Activated T-cell treated with anti-CD3 and anti-CD28 coated beads, Interleukin-2, amount 50 U/mL, for 4 hours (primary cell): ENCODE measurements around the gene ZNF101. TPM values are rescaled to one million over a fixed set of nuclear protein-coding genes. Genes with fewer than 3 reads are reported as not detected.
A peak's percentile ranks its signal among the peaks of the same experiment; 100 is the strongest.
"Not testable (repeated sequence)": the region's sequence is repeated elsewhere in the genome, so short reads cannot be mapped to it uniquely, and the experiment has no call there.

Source experiments
- ATAC-seq, 2 donors: fragments of 200-7000 bp; cut with Tn5 transposase; one replicate each; pipeline ENCODE4 v1.10.0; 2021
- DNase-seq: peaks from one replicate; pipeline ENCODE4 v3.0.0-alpha.2; 2020
- H3K27me3 Mint-ChIP-seq: one replicate; pipeline ENCODE4 v1.8.0; 2021; ENCODE audit warnings: low read depth, mixed read lengths
- H3K36me3 Mint-ChIP-seq: one replicate; pipeline ENCODE4 v1.8.0; 2022; ENCODE audit warnings: mixed read lengths; ENCODE audit not compliant: insufficient read depth
- H3K4me1 Mint-ChIP-seq: one replicate; pipeline ENCODE4 v1.8.0; 2021; ENCODE audit warnings: low read depth, mixed read lengths
- H3K4me3 Mint-ChIP-seq: one replicate; pipeline ENCODE4 v1.8.0; 2021; ENCODE audit warnings: mild to moderate bottlenecking, moderate library complexity, mixed read lengths
- H3K9me3 Mint-ChIP-seq: one replicate; pipeline ENCODE4 v1.8.0; 2021; ENCODE audit warnings: mixed read lengths
- total RNA-seq, 3 donors: library from RNA; stranded (reverse); gene quantifications; one replicate each; pipeline ENCODE4 v1.2.1, GENCODE V29; 2021

The ZNF101 gene
- total RNA-seq, 3 donors from 2014 or later, result 29.2 to 33.2 (median 29.4) TPM

GRCh38 chr19:19696386-19696785 lies 27.7 kb downstream of the ZNF101 start:
- DNase-seq (no peak), ATAC-seq (no peak)
- Mint-ChIP-seq H3K36me3 (peaks cover 5% of the 10 kb centered on the region), H3K4me1 (peaks cover 1% of the 10 kb centered on the region), H3K27me3 (no peaks in the 10 kb centered on the region), H3K9me3 (peaks cover 17% of the 10 kb centered on the region), H3K4me3 (no peak overlapping the region)

GRCh38 chr19:19697589-19697988 lies 28.9 kb downstream of the ZNF101 start:
- DNase-seq, result no peak
- Mint-ChIP-seq H3K27me3 (no peaks in the 10 kb centered on the region), H3K4me1 (peaks cover 1% of the 10 kb centered on the region), H3K36me3 (peaks cover 5% of the 10 kb centered on the region), H3K9me3 (peaks cover 17% of the 10 kb centered on the region), H3K4me3 (no peak overlapping the region)
- ATAC-seq, result no peak

GRCh38 chr19:19700493-19700892 lies 31.9 kb downstream of the ZNF101 start:
- H3K4me1 Mint-ChIP-seq, ATAC-seq, H3K4me3 Mint-ChIP-seq, H3K27me3 Mint-ChIP-seq, DNase-seq: not testable (repeated sequence)
- H3K36me3 Mint-ChIP-seq, result peaks cover 13% of the 10 kb centered on the region
- peaks cover 25% of the 10 kb centered on the region for H3K9me3 Mint-ChIP-seq

- no peak for ATAC-seq
- H3K4me3 Mint-ChIP-seq, result no peak overlapping the region
- peaks cover 22% of the 10 kb centered on the region for H3K36me3 Mint-ChIP-seq
- H3K4me1 Mint-ChIP-seq, result no peaks in the 10 kb centered on the region
- H3K27me3 Mint-ChIP-seq, result no peaks in the 10 kb centered on the region
- H3K9me3 Mint-ChIP-seq, result peaks cover 40% of the 10 kb centered on the region
- no peak for DNase-seq
These were observed 36.2 kb downstream of the ZNF101 start for GRCh38 chr19:19704836-19705235.

GRCh38 chr19:19710506-19710905 lies 41.9 kb downstream of the ZNF101 start:
- DNase-seq, result no peak
- Mint-ChIP-seq H3K4me3 (no peak overlapping the region), H3K27me3 (no peaks in the 10 kb centered on the region), H3K4me1 (no peaks in the 10 kb centered on the region), H3K9me3 (peaks cover 33% of the 10 kb centered on the region), H3K36me3 (peaks cover 56% of the 10 kb centered on the region)
- no peak for ATAC-seq

GRCh38 chr19:19711306-19711933 lies 42.8 kb downstream of the ZNF101 start:
- Mint-ChIP-seq H3K4me3 (no peak overlapping the region), H3K4me1 (no peaks in the 10 kb centered on the region), H3K9me3 (peaks cover 34% of the 10 kb centered on the region), H3K27me3 (no peaks in the 10 kb centered on the region), H3K36me3 (peaks cover 59% of the 10 kb centered on the region)
- DNase-seq (no peak), ATAC-seq (no peak)

- DNase-seq (no peak), ATAC-seq (no peak)
- Mint-ChIP-seq H3K27me3 (no peaks in the 10 kb centered on the region), H3K36me3 (peaks cover 64% of the 10 kb centered on the region), H3K4me3 (no peak overlapping the region), H3K9me3 (peaks cover 31% of the 10 kb centered on the region), H3K4me1 (no peaks in the 10 kb centered on the region)
These were observed 43.5 kb downstream of the ZNF101 start for GRCh38 chr19:19711934-19712828.

- no peak for ATAC-seq
- peaks cover 56% of the 10 kb centered on the region for H3K9me3 Mint-ChIP-seq
- no peaks in the 10 kb centered on the region for H3K27me3 Mint-ChIP-seq
- peaks cover 66% of the 10 kb centered on the region for H3K36me3 Mint-ChIP-seq
- DNase-seq, result no peak
- no peak overlapping the region for H3K4me3 Mint-ChIP-seq
- H3K4me1 Mint-ChIP-seq, result peaks cover 4% of the 10 kb centered on the region
These were observed 51.2 kb downstream of the ZNF101 start for GRCh38 chr19:19719798-19720197.

GRCh38 chr19:19721896-19722295 lies 53.3 kb downstream of the ZNF101 start:
- no peak overlapping the region for H3K4me3 Mint-ChIP-seq
- DNase-seq (no peak), ATAC-seq (no peak)
- H3K36me3 Mint-ChIP-seq, result peaks cover 49% of the 10 kb centered on the region
- peaks cover 44% of the 10 kb centered on the region for H3K9me3 Mint-ChIP-seq
- peaks cover 4% of the 10 kb centered on the region for H3K4me1 Mint-ChIP-seq
- H3K27me3 Mint-ChIP-seq, result no peaks in the 10 kb centered on the region

- Mint-ChIP-seq H3K9me3 (peaks cover 8% of the 10 kb centered on the region), H3K4me1 (peaks cover 21% of the 10 kb centered on the region), H3K36me3 (peaks cover 25% of the 10 kb centered on the region), H3K27me3 (no peaks in the 10 kb centered on the region), H3K4me3 (peak within 1 kb of the TSS; percentile 99)
- ATAC-seq, result peak; percentile 100
- peak; percentile 87 for DNase-seq
These were observed 64.2 kb downstream of the ZNF101 start, which contains the start of gene ZNF14 for GRCh38 chr19:19732579-19733501. Gene ZNF14 (minus strand): TSS chr19:19733112. CDS start chr19:19732958, 154 bp downstream.

Other genes with a start within 250 kb of the ZNF101 start
- gene TSSK6, start 153.3 kb upstream of the ZNF101 start, total RNA-seq, result 1 to 10 TPM; 3.6 to 3.8 (median 3.8) TPM
- 100 to 1,000 TPM; 431 to 445 (median 436) TPM for gene NDUFA13, start 152.6 kb upstream of the ZNF101 start, total RNA-seq
- 10 to 100 TPM; 10.6 to 13.7 (median 13.4) TPM for gene YJEFN3, start 139.9 kb upstream of the ZNF101 start, total RNA-seq
- gene CILP2, start 130.6 kb upstream of the ZNF101 start, total RNA-seq, result under 1 TPM; 0.13 to 0.19 (median 0.18) TPM
- 10 to 100 TPM in 1 of 3 donors, 1 to 10 TPM in 2; 8.9 to 12.1 (median 9.2) TPM for gene PBX4, start 50.2 kb upstream of the ZNF101 start, total RNA-seq
- 10 to 100 TPM in 2 of 3 donors, 1 to 10 TPM in 1; 9.4 to 15.1 (median 14.7) TPM for gene LPAR2, start 40.6 kb upstream of the ZNF101 start, total RNA-seq
- gene GMIP, start 25.2 kb upstream of the ZNF101 start, total RNA-seq, result 10 to 100 TPM; 38.7 to 43.4 (median 42.1) TPM
- gene ATP13A1, start 5.2 kb upstream of the ZNF101 start, total RNA-seq, result 100 to 1,000 TPM; 101 to 108 (median 102) TPM
- 1 to 10 TPM; 2.6 to 4.1 (median 3.4) TPM for gene ZNF14, start 64.3 kb downstream of the ZNF101 start, total RNA-seq
- gene ZNF506, start 152.9 kb downstream of the ZNF101 start, total RNA-seq, result 10 to 100 TPM; 11.6 to 17.0 (median 16.6) TPM
- gene ZNF253, start 197.0 kb downstream of the ZNF101 start, total RNA-seq, result 1 to 10 TPM; 3.2 to 4.7 (median 4.4) TPM
- gene ZNF93, start 232.1 kb downstream of the ZNF101 start, total RNA-seq, result 1 to 10 TPM; 2.6 to 3.3 (median 2.7) TPM